Endothelial cell (in vitro differentiated cells): Measurements from ENCODE around the gene RAPGEF1. TPM values are rescaled to one million over a fixed set of nuclear protein-coding genes. Genes with fewer than 3 reads are reported as not detected.
A peak's percentile ranks its signal among the peaks of the same experiment; 100 is the strongest.

ENCODE experiments used
- DNase-seq: peaks from one replicate; pipeline ENCODE4 v3.0.0; 2021; ENCODE audit warnings: low spot score
- H3K27ac Mint-ChIP-seq: one replicate; pipeline ENCODE4 v1.8.0; 2021; ENCODE audit warnings: mixed read lengths, inconsistent platforms; ENCODE audit not compliant: unreplicated experiment
- H3K27me3 Mint-ChIP-seq: one replicate; pipeline ENCODE4 v1.8.0; 2021; ENCODE audit warnings: mild to moderate bottlenecking, moderate library complexity, mixed read lengths, inconsistent platforms; ENCODE audit not compliant: unreplicated experiment
- H3K36me3 Mint-ChIP-seq: one replicate; pipeline ENCODE4 v1.8.0; 2021; ENCODE audit warnings: mild to moderate bottlenecking, low read depth, mixed read lengths, inconsistent platforms; ENCODE audit not compliant: unreplicated experiment
- H3K4me1 Mint-ChIP-seq: one replicate; pipeline ENCODE4 v1.8.0; 2021; ENCODE audit warnings: mild to moderate bottlenecking, mixed read lengths, inconsistent platforms; ENCODE audit not compliant: unreplicated experiment
- H3K4me3 Mint-ChIP-seq: one replicate; pipeline ENCODE4 v1.8.0; 2021; ENCODE audit warnings: mild to moderate bottlenecking, mixed read lengths, inconsistent platforms; ENCODE audit not compliant: unreplicated experiment
- H3K9me3 Mint-ChIP-seq: one replicate; pipeline ENCODE4 v1.8.0; 2021; ENCODE audit warnings: mixed read lengths, inconsistent platforms; ENCODE audit not compliant: unreplicated experiment
- CTCF ChIP-seq: fragments of 200-600 bp; sonication (generic); IDR thresholded peaks from one replicate; pipeline ENCODE4 v1.5.0; 2021; ENCODE audit warnings: antibody characterized with exemption; ENCODE audit not compliant: unreplicated experiment
- total RNA-seq: library from RNA; stranded (reverse); fragmentation: NEBNext Ultra II Directional; extraction: Animal tissue kit (Norgen Biotek cat#: 25700); gene quantifications from one replicate; pipeline ENCODE4 v1.2.1, GENCODE V29; 2021; ENCODE audit not compliant: unreplicated experiment

RAPGEF1 gene
- total RNA-seq, 1 donor from 2014 or later: 226 TPM

- peak overlapping the region; percentile 42 for H3K4me3 Mint-ChIP-seq
- peaks cover 13% of the 10 kb centered on the region for H3K27me3 Mint-ChIP-seq
- no peaks in the 10 kb centered on the region for H3K9me3 Mint-ChIP-seq
- peaks cover 13% of the 10 kb centered on the region for H3K4me1 Mint-ChIP-seq
- H3K36me3 Mint-ChIP-seq: peaks cover 64% of the 10 kb centered on the region
- TF ChIP-seq CTCF: no peak
- DNase-seq: no peak
- no peak overlapping the region for H3K27ac Mint-ChIP-seq
Observed at GRCh38 chr9:131618071-131618479, 121.8 kb downstream of the RAPGEF1 start.

DNA sequence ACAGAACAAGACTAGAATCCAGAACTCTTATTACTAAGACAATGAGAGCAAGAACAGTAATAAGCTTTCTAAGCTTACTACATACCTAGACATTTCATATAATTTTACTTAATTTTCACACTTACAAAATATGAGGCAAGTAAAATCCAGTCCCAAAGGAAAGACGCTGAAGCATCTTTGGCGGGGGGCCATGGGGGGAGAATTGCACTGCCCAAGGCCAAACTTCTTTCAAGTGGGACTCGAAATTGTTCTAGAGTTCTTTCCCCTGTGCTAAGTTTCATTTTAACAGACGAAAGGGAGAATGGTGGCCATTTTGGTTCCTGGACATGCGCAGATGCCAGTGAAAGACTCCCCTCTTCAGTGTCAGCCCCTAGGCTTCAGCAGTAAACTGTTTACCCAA lies 122.3 kb downstream of the RAPGEF1 start:
- TF ChIP-seq CTCF: no peak
- peaks cover 16% of the 10 kb centered on the region for H3K27me3 Mint-ChIP-seq
- H3K4me1 Mint-ChIP-seq: peaks cover 18% of the 10 kb centered on the region
- H3K9me3 Mint-ChIP-seq: no peaks in the 10 kb centered on the region
- H3K27ac Mint-ChIP-seq: no peak overlapping the region
- no peak for DNase-seq
- H3K36me3 Mint-ChIP-seq: peaks cover 69% of the 10 kb centered on the region
- no peak overlapping the region for H3K4me3 Mint-ChIP-seq

GRCh38 chr9:131616983-131617604 lies 122.8 kb downstream of the RAPGEF1 start:
- Mint-ChIP-seq H3K27ac (no peak overlapping the region), H3K36me3 (peaks cover 68% of the 10 kb centered on the region), H3K27me3 (peaks cover 16% of the 10 kb centered on the region), H3K4me3 (no peak overlapping the region), H3K4me1 (peaks cover 17% of the 10 kb centered on the region), H3K9me3 (no peaks in the 10 kb centered on the region)
- no peak for DNase-seq
- TF ChIP-seq CTCF: no peak

- peaks cover 67% of the 10 kb centered on the region for H3K36me3 Mint-ChIP-seq
- H3K4me1 Mint-ChIP-seq: peaks cover 13% of the 10 kb centered on the region
- H3K27ac Mint-ChIP-seq: no peak overlapping the region
- peaks cover 18% of the 10 kb centered on the region for H3K27me3 Mint-ChIP-seq
- H3K9me3 Mint-ChIP-seq: no peaks in the 10 kb centered on the region
- no peak for DNase-seq
- no peak for TF ChIP-seq CTCF
- no peak overlapping the region for H3K4me3 Mint-ChIP-seq
Observed at GRCh38 chr9:131614340-131614915, 125.4 kb downstream of the RAPGEF1 start.

DNA sequence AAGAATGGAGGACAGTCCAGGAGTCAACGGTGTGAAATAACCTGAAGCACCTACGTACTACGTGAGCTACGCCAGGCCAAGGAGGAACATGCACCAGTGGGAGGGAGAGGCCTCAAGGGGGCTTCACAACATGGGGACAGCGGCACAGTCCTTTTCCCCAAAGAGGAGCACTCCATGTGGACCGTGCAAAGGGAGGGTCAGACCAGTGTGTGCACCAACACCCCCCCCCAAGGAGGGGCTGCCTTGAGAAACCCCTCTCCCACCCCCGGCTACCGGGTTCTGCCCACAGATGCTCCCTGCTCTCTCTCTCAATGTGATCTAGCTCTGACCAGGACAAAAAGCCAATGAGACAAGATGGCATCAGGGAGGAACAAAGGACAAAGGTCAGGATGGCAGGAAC lies 126.0 kb downstream of the RAPGEF1 start:
- peaks cover 13% of the 10 kb centered on the region for H3K4me1 Mint-ChIP-seq
- peaks cover 18% of the 10 kb centered on the region for H3K27me3 Mint-ChIP-seq
- H3K36me3 Mint-ChIP-seq: peaks cover 70% of the 10 kb centered on the region
- H3K27ac Mint-ChIP-seq: no peak overlapping the region
- no peak for TF ChIP-seq CTCF
- no peaks in the 10 kb centered on the region for H3K9me3 Mint-ChIP-seq
- H3K4me3 Mint-ChIP-seq: no peak overlapping the region
- DNase-seq: no peak
